Lower lobe of right lung (tissue), 2 donors: Measurements from ENCODE around the gene NPAS2. TPM values are rescaled to one million over a fixed set of nuclear protein-coding genes. Genes with fewer than 3 reads are reported as not detected.

Experiments
- ATAC-seq, 2 donors: fragments of 200-7000 bp; cut with Tn5 transposase; one replicate each; pipeline ENCODE4 v1.9.1; 2020 to 2022; ENCODE audit warnings: mild to moderate bottlenecking in 2 of 2, moderate library complexity in 2 of 2
- DNase-seq: peaks from one replicate; pipeline ENCODE4 v3.0.0-alpha.2; 2020
- H3K27ac ChIP-seq: fragments of 200-600 bp; one replicate; pipeline ENCODE4 v1.8.0; 2022
- H3K27me3 ChIP-seq: fragments of 200-600 bp; one replicate; pipeline ENCODE4 v1.8.0; 2022; ENCODE audit warnings: low read depth
- H3K36me3 ChIP-seq: fragments of 200-600 bp; one replicate; pipeline ENCODE4 v1.8.0; 2022; ENCODE audit warnings: mild to moderate bottlenecking
- H3K4me1 ChIP-seq: fragments of 200-600 bp; one replicate; pipeline ENCODE4 v1.8.0; 2022
- H3K4me3 ChIP-seq: fragments of 200-600 bp; one replicate; pipeline ENCODE4 v1.8.0; 2022; ENCODE audit warnings: mild to moderate bottlenecking
- H3K9me3 ChIP-seq: fragments of 200-600 bp; one replicate; pipeline ENCODE4 v1.8.0; 2022
- intact Hi-C: fragments of 100-400 bp; cut with DNase I; formaldehyde crosslinking; loops from one replicate; pipeline ENCODE4 v1.11.0; 2022
- total RNA-seq: library from RNA; stranded (reverse); fragmentation: NEBNext Ultra II Directional; extraction: Animal tissue kit (Norgen Biotek cat#: 25700); gene quantifications from one replicate; pipeline ENCODE4 v1.2.1, GENCODE V29; 2021
- TF ChIP-seq, protein P1 (sequence below): fragments of 200-600 bp; IDR thresholded peaks from one replicate; pipeline ENCODE4 v1.8.0; 2022; ENCODE audit warnings: antibody characterized with exemption, mild to moderate bottlenecking
- donor health status: DM: no; HTN: yes; CAD: no; lungs with severe emphysema.

The NPAS2 gene
- total RNA-seq, 1 donor from 2014 or later, result 10.1 TPM

GRCh38 chr2:100793982-100794381 lies 26.0 kb upstream of the NPAS2 start:
- H3K4me1 ChIP-seq, result no peaks in the 10 kb centered on the region
- DNase-seq (no peak), ATAC-seq (no peak)
- H3K27ac ChIP-seq, result no peak overlapping the region
- intact Hi-C loops, result no loop called here
- TF ChIP-seq, protein P1, sequence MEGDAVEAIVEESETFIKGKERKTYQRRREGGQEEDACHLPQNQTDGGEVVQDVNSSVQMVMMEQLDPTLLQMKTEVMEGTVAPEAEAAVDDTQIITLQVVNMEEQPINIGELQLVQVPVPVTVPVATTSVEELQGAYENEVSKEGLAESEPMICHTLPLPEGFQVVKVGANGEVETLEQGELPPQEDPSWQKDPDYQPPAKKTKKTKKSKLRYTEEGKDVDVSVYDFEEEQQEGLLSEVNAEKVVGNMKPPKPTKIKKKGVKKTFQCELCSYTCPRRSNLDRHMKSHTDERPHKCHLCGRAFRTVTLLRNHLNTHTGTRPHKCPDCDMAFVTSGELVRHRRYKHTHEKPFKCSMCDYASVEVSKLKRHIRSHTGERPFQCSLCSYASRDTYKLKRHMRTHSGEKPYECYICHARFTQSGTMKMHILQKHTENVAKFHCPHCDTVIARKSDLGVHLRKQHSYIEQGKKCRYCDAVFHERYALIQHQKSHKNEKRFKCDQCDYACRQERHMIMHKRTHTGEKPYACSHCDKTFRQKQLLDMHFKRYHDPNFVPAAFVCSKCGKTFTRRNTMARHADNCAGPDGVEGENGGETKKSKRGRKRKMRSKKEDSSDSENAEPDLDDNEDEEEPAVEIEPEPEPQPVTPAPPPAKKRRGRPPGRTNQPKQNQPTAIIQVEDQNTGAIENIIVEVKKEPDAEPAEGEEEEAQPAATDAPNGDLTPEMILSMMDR, result no peak
- no peaks in the 10 kb centered on the region for H3K9me3 ChIP-seq
- H3K4me3 ChIP-seq, result no peak overlapping the region
- no peaks in the 10 kb centered on the region for H3K36me3 ChIP-seq
- H3K27me3 ChIP-seq, result no peaks in the 10 kb centered on the region

GRCh38 chr2:100796499-100797100 lies 23.3 kb upstream of the NPAS2 start:
- no peak for ATAC-seq

GRCh38 chr2:100799686-100800085 lies 20.3 kb upstream of the NPAS2 start:
- TF ChIP-seq, protein P1, result no peak
- no peaks in the 10 kb centered on the region for H3K4me1 ChIP-seq
- no peak overlapping the region for H3K4me3 ChIP-seq
- intact Hi-C loops, result no loop called here
- H3K27ac ChIP-seq, result no peak overlapping the region
- H3K9me3 ChIP-seq, result no peaks in the 10 kb centered on the region
- no peaks in the 10 kb centered on the region for H3K36me3 ChIP-seq
- ATAC-seq, result no peak
- no peaks in the 10 kb centered on the region for H3K27me3 ChIP-seq
- DNase-seq, result no peak

More at GRCh38 chr2:100796499-100797100, 23.3 kb upstream of the NPAS2 start:
- no peak overlapping the region for H3K4me3 ChIP-seq
- intact Hi-C loops, result no loop called here
- TF ChIP-seq, protein P1, result no peak
- H3K4me1 ChIP-seq, result no peaks in the 10 kb centered on the region
- no peak for DNase-seq
- H3K9me3 ChIP-seq, result no peaks in the 10 kb centered on the region
- H3K27me3 ChIP-seq, result no peaks in the 10 kb centered on the region
- H3K27ac ChIP-seq, result no peak overlapping the region
- H3K36me3 ChIP-seq, result no peaks in the 10 kb centered on the region

- Histone ChIP-seq H3K4me1 (no peaks in the 10 kb centered on the region), H3K27me3 (no peaks in the 10 kb centered on the region), H3K4me3 (no peak overlapping the region), H3K27ac (peak overlapping the region; percentile 43), H3K9me3 (no peaks in the 10 kb centered on the region), H3K36me3 (no peaks in the 10 kb centered on the region)
- DNase-seq (no peak), ATAC-seq (no peak)
- TF ChIP-seq, protein P1, result no peak
- intact Hi-C loops, result no loop called here
Observed at GRCh38 chr2:100800915-100801314, 19.0 kb upstream of the NPAS2 start.

DNA sequence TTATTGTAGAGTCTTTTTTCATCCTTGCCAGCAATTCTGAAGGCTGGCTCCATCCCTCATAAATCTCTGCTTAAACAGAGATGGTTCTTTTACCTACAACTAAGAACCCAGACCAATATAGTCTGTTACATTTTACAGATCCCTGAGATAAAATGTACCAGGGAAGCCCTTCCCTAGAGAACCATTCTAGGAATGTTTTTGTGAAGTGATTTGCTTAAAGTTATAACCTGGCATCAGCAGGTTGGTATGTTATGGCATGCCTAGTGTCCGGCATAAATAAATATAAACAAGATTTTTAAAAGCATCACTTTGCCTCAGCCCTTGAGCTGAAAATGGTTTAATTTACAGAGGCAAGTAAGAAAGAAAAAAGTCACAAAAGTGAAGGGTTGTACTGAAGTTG lies 18.5 kb upstream of the NPAS2 start:
- Histone ChIP-seq H3K27ac (peak overlapping the region; percentile 43), H3K27me3 (no peaks in the 10 kb centered on the region), H3K9me3 (no peaks in the 10 kb centered on the region), H3K36me3 (no peaks in the 10 kb centered on the region), H3K4me3 (no peak overlapping the region), H3K4me1 (no peaks in the 10 kb centered on the region)
- ATAC-seq (peak; percentile 62 to 84), DNase-seq (no peak)
- intact Hi-C loops, result no loop called here
- TF ChIP-seq, protein P1, result no peak
